GM19467 (cell line): ENCODE data around the gene GOLM1.

Source experiments
- ATAC-seq: cut with Tn5 transposase; IDR thresholded peaks from one replicate; pipeline ENCODE4 v1.9.1; 2021; ENCODE audit warnings: mild to moderate bottlenecking, moderate library complexity; ENCODE audit not compliant: unreplicated experiment

The GOLM1 gene

DNA sequence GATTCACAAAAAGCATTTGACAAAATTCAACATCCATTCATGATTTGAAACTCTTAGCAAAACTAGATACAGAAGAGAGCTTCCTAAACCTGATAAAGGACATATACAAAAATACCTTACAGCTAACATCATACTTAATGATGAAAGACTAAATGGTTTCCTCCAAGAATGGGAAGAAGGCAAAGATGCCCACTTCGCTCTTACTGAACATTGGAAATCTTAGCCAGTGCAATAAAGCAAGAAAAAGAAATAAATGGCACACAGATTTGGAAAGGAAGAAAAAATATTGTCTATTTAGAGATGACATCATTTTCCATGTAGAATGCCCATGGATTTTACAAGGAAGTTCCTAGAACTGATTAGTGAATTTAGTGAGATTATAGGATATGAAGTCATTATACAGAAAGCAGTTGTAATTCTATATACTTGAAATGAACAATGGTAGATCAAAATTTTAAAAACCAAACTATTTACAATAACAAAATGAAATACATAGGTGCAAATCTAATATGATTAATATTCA is 94.0 kb downstream of the GOLM1 start:
- no peak for ATAC-seq

DNA sequence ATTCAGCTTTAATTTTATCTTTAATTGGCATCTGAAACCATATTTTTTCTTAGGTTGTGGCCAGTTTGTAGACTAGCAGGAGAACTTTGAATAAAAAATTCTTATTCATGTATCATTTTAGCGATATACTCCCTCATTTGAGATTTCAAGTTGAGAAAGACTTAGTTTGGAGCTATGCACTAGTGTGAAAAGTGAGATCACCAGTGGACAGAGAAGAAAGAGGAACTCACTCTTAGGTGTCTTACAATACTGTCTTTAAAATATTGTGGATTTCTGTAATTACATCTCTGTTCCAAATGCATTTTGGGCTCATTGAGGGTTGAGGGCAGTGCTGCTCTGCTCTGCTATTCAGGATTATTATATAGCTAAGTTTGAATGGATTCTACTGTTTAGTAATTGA is 103.8 kb downstream of the GOLM1 start:
- ATAC-seq, result no peak

DNA sequence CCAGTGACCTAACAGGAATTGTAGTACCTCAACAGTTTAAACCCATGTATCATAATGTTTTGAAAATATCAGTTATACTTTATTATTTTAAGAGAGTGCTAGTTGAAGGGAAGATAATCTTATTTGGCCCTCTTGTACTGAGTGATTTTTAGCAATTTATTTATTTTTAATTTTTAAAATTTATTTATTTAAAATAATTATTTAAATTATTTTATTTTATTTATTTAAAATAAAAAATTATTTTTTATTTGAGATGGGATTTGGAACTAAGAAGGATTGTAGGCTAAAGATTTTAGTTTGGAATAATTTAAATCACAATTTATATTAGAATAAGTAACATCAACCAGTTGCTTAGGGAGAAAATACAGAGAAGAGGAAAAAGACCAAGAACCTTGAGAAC is 104.3 kb downstream of the GOLM1 start:
- no peak for ATAC-seq

DNA sequence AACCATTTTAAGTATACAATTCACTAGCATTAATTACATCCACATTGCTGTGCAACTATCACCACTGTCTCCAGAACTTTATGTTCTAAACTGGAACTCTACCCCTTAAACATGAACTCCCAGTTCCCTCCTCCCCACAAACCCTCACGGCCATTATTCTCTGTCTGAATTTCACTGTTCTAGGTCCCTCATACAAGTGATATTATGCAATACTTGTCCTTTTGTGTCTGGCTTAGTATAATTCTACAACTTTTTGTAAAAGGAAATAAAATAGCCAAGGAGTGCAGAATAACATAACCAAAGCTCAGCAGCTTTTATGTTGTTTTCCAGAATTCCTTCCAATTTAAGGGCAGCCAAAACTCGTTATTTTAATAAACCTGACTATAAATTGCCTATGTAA is 105.2 kb downstream of the GOLM1 start:
- no peak for ATAC-seq

DNA sequence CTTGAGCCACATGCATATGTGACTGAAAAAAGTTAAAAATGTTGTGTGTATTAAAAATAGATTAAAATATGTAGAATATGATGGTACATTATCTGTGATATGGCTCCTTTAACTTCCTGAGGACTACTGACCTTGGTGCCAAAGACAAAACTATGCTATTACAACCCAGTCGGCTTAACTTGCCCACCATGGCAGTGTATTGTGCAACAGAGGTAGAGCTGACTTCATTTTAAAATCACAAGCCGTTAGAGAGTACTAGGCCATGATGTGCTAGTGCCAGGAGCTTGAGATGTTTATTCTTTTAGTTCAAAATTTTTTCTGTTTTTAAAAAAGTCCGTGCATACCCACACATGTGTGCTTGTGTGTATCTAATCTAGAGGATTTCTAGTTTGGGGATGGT is 112.1 kb downstream of the GOLM1 start:
- no peak for ATAC-seq

DNA sequence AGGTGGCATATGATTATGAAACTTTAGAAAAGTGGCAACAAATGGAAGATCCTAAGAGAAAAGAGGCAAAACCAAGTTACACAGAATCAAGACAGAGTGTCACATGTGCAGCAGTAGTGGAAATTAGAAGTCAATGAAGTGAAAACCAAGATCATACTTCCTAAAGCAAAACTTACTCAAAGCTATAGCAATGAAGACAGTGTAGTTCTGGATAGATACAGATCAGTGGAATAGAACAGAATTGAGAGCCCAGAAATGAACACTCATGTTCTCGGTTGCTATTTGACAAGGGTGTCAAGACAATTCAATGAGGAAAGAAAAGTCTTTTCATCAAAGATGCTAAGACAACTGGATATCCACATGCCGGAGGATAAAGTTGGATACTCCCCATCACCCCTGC is 114.9 kb downstream of the GOLM1 start:
- no peak for ATAC-seq

DNA sequence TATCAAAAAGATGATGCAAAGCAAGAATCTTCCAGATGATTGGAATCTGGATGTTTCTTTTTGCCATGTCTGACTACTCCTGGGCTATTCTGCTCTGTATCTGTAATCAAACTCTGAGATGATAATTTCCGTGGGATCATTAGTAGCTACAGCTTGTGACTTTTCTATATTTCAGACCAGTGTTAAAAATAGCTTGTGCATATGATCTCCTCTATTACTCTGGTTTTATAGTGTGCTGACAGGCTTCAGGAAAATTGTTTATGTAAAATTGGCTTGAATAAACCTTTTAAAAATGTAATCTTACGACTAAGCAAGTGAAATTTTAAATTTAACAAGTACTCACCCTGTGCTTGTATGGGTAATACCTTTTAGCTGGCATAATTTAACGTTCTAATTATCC is 118.0 kb downstream of the GOLM1 start:
- ATAC-seq, result no peak

DNA sequence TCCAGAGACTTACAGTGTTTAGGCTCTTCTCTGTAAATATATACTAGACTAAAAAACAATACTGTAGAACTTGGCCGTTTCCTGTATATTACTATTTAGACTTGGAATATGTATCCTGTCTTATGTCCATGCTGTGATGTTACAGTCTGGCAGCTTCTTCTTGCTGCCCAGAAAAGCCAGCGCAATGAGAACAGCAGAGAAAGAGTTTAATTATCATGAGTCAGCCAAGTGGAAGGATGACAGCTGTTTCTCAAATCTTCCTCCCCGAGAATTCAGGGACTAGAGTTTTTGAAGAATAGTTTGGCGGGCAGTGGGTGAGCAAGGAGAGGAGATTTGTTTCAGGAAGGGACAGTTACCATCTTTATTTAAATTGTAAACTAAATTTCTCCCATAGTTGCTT is 120.9 kb downstream of the GOLM1 start:
- no peak for ATAC-seq
